OCI-LY7 (cell line): ENCODE results near the gene CCDC91.

Experiments used
- EZH2phosphoT487 ChIP-seq: fragments of 200-600 bp; sonication (generic); IDR thresholded peaks from 2 replicates; pipeline ENCODE4 v1.6.1; 2018; ENCODE audit warnings: low read depth, borderline replicate concordance, mild to moderate bottlenecking, mixed run types, antibody characterized with exemption, low read length, moderate library complexity, mixed read lengths
- TF ChIP-seq, protein P1 (sequence below): fragments of 200-600 bp; sonication (generic); conservative IDR thresholded peaks from 2 replicates; pipeline ENCODE4 v1.5.1; 2014; ENCODE audit warnings: mild to moderate bottlenecking, antibody characterized with exemption, low read length, moderate library complexity, mixed read lengths

DNA sequence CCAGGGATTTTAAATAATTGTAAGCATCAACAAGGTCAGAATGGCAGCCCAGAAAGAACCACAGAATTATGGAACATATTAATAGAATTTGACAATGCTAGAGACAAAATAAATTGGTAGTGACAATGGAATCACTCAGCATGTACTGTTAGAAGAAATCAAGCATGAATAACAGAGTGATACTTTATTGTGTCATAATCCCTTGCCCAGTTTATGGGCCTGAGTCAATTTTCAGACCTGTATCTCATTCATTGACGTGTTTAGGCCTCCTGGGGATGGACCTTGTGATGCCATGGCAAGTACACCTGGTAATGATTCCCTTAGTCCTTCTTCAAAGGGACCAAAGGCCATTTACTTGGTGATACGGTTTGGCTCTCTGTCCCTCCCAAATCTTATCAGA, 12.8 kb upstream of the CCDC91 start:
- TF ChIP-seq, protein P1, sequence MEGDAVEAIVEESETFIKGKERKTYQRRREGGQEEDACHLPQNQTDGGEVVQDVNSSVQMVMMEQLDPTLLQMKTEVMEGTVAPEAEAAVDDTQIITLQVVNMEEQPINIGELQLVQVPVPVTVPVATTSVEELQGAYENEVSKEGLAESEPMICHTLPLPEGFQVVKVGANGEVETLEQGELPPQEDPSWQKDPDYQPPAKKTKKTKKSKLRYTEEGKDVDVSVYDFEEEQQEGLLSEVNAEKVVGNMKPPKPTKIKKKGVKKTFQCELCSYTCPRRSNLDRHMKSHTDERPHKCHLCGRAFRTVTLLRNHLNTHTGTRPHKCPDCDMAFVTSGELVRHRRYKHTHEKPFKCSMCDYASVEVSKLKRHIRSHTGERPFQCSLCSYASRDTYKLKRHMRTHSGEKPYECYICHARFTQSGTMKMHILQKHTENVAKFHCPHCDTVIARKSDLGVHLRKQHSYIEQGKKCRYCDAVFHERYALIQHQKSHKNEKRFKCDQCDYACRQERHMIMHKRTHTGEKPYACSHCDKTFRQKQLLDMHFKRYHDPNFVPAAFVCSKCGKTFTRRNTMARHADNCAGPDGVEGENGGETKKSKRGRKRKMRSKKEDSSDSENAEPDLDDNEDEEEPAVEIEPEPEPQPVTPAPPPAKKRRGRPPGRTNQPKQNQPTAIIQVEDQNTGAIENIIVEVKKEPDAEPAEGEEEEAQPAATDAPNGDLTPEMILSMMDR = no peak
- no peak for TF ChIP-seq EZH2phosphoT487
